ENCODE measurements around the gene NRTN.

DNA sequence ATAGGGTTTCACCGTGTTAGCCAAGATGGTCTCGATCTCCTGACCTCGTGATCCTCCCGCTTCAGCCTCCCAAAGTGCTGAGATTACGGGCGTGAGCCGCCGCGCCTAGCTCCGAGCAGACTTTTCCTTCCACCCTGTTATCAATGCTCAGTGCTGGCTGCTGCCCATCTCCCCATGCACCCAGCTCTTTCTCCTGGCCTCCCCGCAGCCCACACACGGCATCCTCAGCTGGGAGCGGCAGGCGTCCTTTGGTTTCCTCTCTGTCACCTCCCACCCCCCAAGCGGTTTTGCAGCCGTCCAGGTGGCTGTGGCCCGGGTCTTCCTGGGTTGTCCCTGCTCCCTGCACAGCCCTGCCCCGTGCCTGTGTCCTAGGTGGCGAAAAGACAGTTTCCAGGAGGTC is 32.5 kb upstream of the NRTN start:
- no peak for TF ChIP-seq EZH2 (IDR thresholded peaks at IDR 0.05; ENCODE audit: borderline replicate concordance, insufficient read depth, low read depth, low read length, poor library complexity, severe bottlenecking)
- TF ChIP-seq, protein P1, sequence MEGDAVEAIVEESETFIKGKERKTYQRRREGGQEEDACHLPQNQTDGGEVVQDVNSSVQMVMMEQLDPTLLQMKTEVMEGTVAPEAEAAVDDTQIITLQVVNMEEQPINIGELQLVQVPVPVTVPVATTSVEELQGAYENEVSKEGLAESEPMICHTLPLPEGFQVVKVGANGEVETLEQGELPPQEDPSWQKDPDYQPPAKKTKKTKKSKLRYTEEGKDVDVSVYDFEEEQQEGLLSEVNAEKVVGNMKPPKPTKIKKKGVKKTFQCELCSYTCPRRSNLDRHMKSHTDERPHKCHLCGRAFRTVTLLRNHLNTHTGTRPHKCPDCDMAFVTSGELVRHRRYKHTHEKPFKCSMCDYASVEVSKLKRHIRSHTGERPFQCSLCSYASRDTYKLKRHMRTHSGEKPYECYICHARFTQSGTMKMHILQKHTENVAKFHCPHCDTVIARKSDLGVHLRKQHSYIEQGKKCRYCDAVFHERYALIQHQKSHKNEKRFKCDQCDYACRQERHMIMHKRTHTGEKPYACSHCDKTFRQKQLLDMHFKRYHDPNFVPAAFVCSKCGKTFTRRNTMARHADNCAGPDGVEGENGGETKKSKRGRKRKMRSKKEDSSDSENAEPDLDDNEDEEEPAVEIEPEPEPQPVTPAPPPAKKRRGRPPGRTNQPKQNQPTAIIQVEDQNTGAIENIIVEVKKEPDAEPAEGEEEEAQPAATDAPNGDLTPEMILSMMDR (IDR thresholded peaks at IDR 0.05) = no peak

Data from B cell (primary cell).